ENCODE results near the gene ASB1.

The ASB1 gene, protein sequence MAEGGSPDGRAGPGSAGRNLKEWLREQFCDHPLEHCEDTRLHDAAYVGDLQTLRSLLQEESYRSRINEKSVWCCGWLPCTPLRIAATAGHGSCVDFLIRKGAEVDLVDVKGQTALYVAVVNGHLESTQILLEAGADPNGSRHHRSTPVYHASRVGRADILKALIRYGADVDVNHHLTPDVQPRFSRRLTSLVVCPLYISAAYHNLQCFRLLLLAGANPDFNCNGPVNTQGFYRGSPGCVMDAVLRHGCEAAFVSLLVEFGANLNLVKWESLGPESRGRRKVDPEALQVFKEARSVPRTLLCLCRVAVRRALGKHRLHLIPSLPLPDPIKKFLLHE

GRCh38 chr2:238426568-238427434 is at the start of gene ASB1:
Gene ASB1 (plus strand): TSS chr2:238426927. CDS start chr2:238427071, 144 bp downstream.
- DNase-seq: peak; percentile 76

GRCh38 chr2:238378230-238379095 is 48.3 kb upstream of the ASB1 start:
- DNase-seq: no peak

DNA sequence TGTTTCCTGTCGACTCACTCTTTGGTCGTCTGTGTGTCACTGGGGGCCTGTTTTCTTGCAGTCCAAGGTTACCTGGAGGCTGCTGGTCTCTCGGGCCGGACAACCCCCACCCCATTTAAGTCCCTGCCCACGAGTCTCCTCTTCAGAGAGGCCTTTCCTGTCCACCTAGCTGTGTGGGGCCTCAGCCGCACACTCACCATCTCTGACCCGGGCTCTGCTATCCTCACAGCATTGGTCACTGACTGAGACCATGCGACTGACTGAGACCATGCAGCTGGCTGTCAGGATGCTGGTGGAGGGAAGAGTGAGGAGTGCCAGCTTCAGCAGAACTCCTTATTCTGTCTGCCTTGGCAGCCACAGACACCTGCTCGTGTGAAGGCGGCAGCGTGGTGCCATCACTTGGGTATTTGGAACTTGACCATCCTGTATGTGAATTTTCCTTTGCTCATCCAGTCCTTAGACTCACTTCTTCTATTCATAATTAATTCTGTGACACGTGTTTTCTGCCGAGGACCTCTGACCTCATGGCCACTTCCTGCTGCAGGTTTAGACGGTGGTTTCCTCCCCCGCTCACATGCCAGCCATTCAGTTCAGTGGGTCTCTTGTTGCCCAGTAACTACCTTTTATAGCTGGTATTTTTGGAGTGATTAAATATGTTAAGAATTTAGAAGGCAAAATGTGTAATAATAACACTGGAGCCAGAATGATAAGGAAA is 47.5 kb upstream of the ASB1 start:
- no peak for DNase-seq

GRCh38 chr2:238380336-238380735 is 46.4 kb upstream of the ASB1 start:
- DNase-seq: no peak

GRCh38 chr2:238380785-238381184 is 45.9 kb upstream of the ASB1 start:
- no peak for DNase-seq

- no peak for DNase-seq
Measured at GRCh38 chr2:238381341-238382115, 45.2 kb upstream of the ASB1 start.

- DNase-seq: no peak
Measured at GRCh38 chr2:238382381-238382781, 44.3 kb upstream of the ASB1 start.

DNA sequence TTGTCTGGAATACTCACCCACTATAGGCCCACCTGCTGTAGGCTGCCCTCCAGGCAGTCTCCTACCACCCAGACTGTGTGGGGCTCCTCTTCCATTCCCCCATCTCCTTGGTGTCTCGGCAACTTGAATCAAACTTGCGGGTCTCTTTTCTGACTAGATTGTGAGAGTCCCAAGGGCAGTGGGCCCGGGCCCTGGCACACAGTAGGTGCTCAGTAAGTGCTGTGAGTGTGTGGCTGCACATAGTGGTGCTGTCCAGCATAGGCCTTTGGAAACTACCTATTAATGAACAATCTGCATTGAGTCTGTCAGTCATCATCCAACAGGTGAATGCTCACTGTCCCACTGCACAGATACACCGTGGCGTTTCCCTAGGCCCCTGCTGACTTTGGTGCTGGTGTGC is 43.6 kb upstream of the ASB1 start:
- DNase-seq: no peak

DNA sequence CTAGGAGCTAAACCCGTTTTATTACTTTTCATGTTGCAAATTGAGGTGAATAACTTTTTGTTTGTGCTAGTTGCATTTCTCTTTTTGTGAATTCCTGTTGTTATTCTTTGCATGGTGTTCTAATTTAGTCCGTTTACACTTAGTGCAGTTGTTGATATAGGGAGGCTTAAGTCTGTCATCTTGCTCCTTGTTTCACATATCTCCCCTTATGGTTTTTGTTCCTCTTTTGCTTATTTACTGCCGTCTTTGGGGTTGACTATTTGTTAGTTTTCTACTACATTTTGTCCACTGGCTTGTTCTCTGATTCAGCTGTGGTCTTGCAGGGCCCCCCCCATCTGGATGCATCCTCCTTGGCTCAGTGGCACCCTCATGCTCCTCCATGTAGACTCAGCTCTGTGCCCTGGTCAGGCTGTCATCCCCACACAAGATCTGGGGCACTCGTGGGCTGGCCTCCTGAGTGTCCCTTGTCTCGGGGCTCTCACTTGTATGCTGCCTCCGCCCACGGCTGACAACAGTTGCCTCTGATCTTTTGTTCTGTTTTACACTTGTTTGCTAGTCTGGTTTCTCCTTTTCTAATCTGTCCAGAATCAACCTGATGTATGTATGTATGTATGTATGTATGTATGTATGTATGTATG is 42.9 kb upstream of the ASB1 start:
- DNase-seq: no peak

DNA sequence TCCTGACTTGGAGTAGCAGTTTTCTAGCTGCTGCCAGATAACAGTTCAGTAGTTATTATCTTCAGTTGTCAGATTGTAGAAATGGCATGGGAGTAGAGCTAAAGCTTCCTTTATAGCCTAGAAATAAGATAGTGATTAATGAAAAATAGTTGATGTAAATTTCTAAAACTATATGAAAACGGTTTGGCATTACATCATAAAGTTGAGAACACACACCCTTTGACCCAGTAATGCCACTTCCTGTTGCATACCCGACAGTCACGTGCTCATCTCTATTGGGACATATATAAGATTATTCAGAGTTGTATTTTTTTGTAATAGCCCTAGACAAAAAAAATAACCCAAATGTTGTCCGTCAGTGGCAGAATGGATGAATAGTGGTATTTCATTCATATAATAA is 39.4 kb upstream of the ASB1 start:
- no peak for DNase-seq

- DNase-seq: no peak
Measured at GRCh38 chr2:238388794-238389193, 37.9 kb upstream of the ASB1 start.

DNA sequence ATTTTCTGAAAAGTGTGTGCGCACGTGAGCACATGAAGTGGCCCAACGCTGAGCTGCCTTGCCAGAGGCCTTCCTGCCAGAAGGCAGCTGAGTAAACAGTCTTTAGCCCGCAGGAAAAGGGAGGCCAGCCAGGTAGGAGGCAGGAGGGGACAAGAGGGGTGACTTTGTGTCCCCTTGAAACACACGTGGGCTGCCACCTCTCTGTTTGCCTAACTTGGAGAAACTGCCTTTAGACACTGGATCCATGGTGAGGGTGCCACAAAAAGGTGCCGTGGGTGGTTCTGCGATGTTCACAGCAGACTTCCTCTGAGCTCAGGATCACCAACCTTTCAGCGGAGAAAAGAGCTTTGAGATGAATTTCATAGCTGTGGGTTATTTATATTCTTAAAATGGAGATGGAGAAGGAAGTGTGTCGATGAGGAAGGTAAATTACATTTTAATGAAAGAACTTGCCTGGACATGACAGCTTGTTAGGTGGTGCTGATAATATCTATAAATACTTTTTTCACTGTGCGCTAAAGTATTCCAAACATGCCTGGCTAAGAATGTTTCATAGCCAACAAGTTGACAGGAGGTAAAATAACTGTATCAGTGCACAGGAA is 36.6 kb upstream of the ASB1 start:
- no peak for DNase-seq

DNA sequence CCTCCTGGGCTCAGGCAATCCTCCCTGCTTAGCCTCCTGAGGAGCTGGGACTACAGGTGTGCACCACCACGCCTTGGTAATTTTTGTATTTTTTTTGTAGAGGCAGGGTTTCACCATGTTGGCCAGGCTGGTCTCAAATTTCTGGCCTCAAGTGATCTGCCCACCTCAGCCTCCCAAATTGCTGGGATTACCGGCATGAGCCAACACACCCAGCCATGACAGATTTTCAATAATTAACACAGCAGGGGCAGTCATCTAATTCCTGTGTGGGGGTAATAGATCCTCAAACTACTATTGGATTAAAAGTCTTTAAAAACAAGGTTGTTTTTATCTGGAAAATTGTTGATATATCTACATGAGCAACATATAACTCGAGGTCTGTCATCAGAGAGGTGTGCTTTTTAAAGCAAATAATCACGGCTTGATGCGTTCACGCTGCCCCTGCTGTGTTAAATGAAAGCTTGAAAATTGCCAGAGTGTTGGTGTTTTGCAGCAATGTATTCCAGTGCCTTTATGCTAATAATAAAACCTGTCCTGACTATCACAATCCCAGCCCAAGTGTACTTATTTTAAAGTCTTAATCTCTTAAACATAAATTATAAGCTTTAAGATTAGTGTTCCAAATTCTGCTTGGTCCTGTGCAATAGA is 35.6 kb upstream of the ASB1 start:
- no peak for DNase-seq

DNA sequence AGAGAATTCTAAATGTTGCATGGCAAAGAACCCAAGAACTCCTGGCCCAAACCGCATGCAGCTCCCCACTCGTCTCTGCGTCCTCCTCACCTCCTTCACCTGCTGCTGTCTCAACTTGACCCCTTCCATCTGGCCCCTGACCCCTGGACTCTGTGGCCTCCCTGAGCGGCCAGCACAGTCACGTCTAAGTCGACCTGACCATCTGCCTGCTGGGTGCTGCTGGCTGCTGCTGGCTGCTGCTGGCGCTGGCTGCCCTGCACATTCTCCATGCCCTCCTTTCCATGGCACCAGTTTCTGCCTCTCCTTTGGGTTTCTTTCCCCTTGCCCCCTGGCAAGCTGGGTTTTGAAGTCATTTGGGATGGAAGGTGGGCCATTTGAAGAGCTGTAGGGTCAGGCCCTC is 30.1 kb upstream of the ASB1 start:
- no peak for DNase-seq

DNA sequence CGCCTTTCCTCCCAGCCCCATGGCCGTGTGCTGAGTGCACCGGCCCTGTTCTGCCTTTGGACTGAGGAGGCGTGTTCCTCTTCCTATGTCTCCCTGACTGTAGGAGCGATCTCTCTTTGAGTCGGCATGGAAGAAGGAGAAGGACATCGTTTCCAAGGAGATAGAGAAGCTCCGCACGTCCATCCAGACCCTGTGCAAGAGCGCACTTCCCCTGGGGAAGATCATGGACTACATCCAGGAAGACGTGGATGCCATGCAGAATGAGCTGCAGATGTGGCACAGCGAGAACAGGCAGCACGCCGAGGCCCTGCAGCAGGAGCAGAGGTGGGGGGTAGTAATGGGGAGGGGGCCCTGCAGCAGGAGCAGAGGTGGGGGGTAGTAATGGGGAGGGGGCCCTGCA is 29.4 kb upstream of the ASB1 start:
- DNase-seq: no peak

DNA sequence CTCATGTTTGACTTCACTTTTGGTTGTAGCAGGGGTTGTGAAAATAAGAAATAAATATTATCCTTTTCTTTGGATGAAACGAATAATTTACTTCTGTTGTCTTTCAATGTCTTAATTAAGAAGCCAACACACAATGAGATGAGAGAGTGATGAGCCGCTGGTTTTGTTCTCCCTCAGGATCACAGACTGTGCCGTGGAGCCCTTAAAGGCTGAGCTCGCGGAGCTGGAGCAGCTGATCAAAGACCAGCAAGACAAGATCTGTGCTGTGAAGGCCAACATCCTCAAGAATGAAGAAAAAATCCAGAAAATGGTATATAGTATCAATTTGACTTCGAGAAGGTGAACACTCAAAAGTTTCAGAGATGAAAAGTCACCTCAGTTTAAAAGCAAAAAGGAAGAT is 28.1 kb upstream of the ASB1 start:
- no peak for DNase-seq

GRCh38 chr2:238399094-238399493 is 27.6 kb upstream of the ASB1 start:
- no peak for DNase-seq

DNA sequence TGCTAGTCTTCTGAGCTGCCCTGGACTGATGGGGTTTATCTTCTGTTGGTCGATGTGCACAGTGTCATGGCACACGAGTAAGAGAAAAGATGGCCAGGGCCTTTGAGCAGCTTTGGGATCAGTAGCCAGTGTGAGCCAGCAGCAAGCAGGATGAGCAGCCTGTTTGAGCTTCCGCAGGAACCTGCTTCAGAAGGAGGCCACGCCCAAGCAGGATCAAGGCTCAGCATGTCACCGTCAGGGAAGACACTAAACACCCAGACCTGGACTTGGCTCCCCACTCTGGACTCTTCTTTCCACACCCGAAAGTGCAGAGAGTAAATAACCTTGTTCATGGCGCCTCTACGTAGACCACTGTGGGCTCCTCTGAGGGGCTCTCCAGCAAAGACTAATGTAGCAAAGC is 25.2 kb upstream of the ASB1 start:
- no peak for DNase-seq

DNA sequence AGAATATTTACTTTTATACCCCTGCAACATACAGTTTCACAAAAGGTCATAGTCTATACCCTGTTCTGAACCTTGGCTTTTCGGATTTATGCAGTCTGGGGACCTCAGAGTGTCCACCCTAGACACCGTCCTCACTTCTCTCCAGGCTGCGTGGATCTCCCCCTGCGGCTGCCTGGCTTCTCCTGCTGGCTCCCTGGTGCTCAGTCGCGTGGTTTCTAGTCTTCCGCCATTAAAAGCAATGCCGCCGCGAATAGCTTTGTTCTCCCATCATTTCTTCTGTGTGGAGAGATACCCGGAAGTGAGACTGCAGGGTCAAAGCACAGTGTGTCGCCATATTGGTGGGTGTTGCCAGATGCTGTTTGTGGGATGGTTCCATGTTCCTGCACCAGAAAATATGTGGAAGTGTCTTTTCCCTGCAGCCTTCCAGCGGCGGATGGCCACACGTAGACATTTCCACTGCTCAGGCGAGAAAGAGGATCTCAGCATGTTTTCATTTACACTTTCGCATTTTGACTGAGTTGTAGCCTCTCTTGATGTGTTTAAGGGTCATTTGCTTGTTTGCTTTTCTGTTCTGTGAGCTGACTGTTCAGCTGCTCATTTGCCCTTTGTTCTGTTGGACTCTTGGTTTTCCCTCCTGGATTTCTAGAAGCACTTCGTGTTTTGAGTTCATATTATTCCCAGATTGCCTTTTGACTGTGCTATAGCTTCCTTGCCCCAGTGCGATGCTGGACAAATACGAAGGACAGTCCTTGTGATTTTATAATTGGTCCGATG is 22.9 kb upstream of the ASB1 start:
- no peak for DNase-seq

Measured in stimulated activated CD4-positive, alpha-beta T cell treated with anti-CD3 and anti-CD28 coated beads, Interleukin-4, amount 100 ng/mL, for 24 hours (primary cell).